PFSK-1 (cell line): Measurements from ENCODE around the gene TTYH2.
A peak's percentile ranks its signal among the peaks of the same experiment; 100 is the strongest.

ENCODE experiments used
- FOXP2 ChIP-seq: optimal IDR thresholded peaks from 2 replicates; pipeline ENCODE3; 2011; ENCODE audit warnings: borderline replicate concordance, control low read depth, inconsistent platforms; ENCODE audit not compliant: insufficient read depth; ENCODE audit errors: extremely low read length, extremely low read depth
- POLR2AphosphoS5 ChIP-seq: IDR thresholded peaks from 2 replicates; pipeline ENCODE4 v1.6.1; 2012; ENCODE audit warnings: low read depth, mild to moderate bottlenecking, control low read depth, low read length, moderate library complexity
- SIN3A ChIP-seq: IDR thresholded peaks from 2 replicates; pipeline ENCODE4 v1.6.1; 2012; ENCODE audit warnings: mild to moderate bottlenecking, low read length, moderate library complexity, borderline replicate concordance; ENCODE audit not compliant: insufficient read depth
- TAF1 ChIP-seq: IDR thresholded peaks from 2 replicates; pipeline ENCODE4 v1.6.1; 2012; ENCODE audit warnings: low read length, control low read depth, borderline replicate concordance; ENCODE audit not compliant: insufficient read depth
- TF ChIP-seq, protein P1 (sequence below), 2 experiments: IDR thresholded peaks; 2 replicates each; pipeline versions ENCODE4 v1.6.1 to v1.8.0; 2011 to 2012; ENCODE audit warnings: low read depth in 2 of 2, low read length in 2 of 2, control low read depth in 1 of 2, inconsistent platforms in 1 of 2, mild to moderate bottlenecking in 1 of 2, moderate library complexity in 1 of 2; ENCODE audit not compliant: insufficient read depth in 1 of 2

Gene TTYH2

DNA sequence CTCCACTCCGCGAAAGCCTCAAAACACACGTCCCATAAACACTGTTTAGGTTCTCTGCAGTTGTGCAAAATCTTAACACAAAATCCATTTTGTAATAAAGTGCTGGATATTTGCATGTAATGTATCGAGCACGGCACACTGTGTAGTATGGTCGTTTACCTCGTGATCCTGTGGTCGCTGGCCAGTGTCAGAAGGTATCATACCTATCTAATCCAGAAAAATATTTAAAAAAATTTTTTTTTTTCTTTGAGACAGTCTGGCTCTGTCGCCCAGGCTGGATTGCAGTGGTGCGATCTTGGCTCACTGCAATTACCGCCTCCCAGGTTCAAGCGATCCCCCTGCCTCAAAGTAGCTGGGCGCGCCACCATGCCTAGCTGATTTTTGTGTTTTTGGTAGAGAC is 8.9 kb upstream of the TTYH2 start:
- no peak for TF ChIP-seq POLR2AphosphoS5
- TF ChIP-seq, protein P1, sequence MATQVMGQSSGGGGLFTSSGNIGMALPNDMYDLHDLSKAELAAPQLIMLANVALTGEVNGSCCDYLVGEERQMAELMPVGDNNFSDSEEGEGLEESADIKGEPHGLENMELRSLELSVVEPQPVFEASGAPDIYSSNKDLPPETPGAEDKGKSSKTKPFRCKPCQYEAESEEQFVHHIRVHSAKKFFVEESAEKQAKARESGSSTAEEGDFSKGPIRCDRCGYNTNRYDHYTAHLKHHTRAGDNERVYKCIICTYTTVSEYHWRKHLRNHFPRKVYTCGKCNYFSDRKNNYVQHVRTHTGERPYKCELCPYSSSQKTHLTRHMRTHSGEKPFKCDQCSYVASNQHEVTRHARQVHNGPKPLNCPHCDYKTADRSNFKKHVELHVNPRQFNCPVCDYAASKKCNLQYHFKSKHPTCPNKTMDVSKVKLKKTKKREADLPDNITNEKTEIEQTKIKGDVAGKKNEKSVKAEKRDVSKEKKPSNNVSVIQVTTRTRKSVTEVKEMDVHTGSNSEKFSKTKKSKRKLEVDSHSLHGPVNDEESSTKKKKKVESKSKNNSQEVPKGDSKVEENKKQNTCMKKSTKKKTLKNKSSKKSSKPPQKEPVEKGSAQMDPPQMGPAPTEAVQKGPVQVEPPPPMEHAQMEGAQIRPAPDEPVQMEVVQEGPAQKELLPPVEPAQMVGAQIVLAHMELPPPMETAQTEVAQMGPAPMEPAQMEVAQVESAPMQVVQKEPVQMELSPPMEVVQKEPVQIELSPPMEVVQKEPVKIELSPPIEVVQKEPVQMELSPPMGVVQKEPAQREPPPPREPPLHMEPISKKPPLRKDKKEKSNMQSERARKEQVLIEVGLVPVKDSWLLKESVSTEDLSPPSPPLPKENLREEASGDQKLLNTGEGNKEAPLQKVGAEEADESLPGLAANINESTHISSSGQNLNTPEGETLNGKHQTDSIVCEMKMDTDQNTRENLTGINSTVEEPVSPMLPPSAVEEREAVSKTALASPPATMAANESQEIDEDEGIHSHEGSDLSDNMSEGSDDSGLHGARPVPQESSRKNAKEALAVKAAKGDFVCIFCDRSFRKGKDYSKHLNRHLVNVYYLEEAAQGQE (IDR thresholded peaks at IDR 0.05; ENCODE audit: insufficient read depth in 1 of 2, low read depth in 2 of 2, low read length in 2 of 2), result no peak

- no peak for TF ChIP-seq FOXP2
- TF ChIP-seq SIN3A, result no peak
- no peak for TF ChIP-seq POLR2AphosphoS5
- TF ChIP-seq TAF1, result no peak
- TF ChIP-seq, protein P1 (IDR thresholded peaks at IDR 0.05; ENCODE audit: insufficient read depth in 1 of 2, low read depth in 2 of 2, low read length in 2 of 2), result no peak
These were observed 8.1 kb upstream of the TTYH2 start for GRCh38 chr17:74205274-74205673.

DNA sequence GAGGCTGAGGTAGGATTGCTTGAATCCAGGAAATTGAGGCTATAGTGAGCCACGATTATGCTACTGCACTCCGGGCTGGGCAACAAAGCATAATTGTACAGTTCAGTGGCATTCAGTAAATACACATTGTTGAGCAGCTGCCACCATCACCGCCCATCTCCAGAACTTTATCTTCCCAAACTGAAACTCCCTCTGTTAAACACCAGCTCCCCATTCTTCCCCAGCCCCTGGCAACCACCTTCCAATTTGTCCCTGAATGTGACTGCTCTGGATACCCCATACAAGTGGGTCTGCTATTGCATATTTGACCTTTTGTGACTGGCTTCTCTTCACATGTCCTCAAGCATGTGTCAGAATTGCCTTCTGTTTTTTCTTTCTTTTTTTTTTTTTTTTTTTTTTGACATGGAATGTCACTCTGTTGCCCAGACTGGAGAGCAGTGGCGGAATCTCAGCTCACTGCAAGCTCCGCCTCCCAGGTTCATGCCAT is 7.0 kb upstream of the TTYH2 start:
- no peak for TF ChIP-seq POLR2AphosphoS5
- TF ChIP-seq SIN3A, result no peak
- TF ChIP-seq, protein P1 (IDR thresholded peaks at IDR 0.05; ENCODE audit: insufficient read depth in 1 of 2, low read depth in 2 of 2, low read length in 2 of 2), result no peak
- no peak for TF ChIP-seq TAF1
- TF ChIP-seq FOXP2, result no peak

DNA sequence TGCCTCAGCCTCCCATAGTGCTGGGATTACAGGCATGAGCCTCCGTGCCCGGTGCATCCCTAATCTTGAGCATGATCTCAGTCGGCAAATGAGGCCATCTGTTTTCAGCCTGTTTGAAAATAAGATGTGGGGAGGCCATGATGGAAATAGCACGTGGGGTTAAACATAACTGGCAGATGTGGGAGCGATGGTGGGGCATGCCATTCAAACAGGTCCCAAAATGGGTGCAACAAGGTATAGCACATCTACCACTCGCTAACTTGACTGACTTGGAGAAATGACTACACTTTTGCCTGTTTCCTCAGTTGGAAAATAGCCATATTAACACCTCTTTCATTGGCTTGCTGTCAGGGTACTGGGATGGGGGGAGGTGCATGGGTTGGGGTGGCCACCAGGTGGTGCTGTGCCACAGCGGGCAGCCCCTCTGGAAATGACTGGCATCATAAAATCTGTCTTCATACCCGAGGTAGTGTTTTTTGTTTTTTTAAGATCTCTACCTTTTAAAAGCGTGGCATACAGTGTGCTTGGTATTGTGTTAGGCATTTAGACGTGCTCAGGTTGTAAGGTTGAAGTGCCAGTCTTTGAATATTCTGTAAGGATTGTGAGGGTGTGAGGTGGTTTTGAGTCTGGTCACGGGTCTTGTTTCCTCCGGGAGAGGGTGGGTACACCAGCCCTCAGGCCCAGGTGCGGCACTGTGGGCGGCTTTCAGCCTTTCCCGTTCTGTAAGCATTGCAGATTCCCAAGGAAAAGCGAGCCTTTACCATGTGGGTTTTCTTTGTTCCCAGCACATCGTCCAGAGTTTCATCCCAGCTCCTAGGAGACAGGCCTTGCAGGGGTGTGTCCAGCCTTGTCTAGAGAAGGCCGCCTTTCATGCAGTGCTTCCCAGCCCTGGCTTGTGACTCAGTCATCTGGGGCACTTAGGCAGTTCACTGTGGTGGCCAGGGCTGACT is 2.9 kb upstream of the TTYH2 start:
- TF ChIP-seq POLR2AphosphoS5 (peak; percentile 56), TAF1 (peak; percentile 57; the same call in 1 of the 2 replicates)
- TF ChIP-seq, protein P1 (IDR thresholded peaks at IDR 0.05; ENCODE audit: insufficient read depth in 1 of 2, low read depth in 2 of 2, low read length in 2 of 2), result no peak
